Measurements from ENCODE around the gene RAB3GAP2.

The RAB3GAP2 gene

DNA sequence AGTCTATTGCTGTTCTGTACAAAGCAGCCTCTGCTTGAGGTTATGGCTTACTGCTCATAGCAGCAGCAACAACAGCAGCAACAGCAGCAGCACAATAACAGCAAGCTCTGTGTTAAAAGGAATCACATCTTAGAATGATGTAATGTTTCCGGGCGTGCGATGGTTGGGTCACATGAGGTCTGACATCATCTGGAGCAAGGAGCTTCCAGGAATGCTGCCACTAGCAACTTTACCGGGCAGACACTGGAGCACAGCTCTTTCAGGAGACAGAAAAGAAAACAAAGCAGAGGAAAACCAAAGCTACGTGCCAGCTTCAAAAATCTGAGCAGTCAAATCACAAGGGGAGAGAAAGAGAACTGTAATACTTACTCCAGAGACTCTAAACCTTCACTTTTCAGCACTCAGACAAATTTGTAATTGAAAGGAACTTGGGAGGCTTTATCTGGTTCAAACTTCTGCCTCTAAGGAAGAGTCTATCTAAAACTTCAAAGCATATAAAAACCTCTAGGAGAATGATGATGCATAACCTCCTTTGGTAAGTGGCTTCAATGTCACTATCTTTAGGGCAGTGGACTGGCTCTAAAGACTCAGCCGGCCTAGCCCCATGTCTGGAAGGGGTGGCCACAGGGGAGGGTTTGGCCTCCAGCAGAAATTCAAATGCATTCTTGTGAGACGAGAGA is 28.3 kb upstream of the RAB3GAP2 start:
- H3K36me3 Mint-ChIP-seq (ENCODE audit: low read depth): no peaks in the 10 kb centered on the region
- H3K27ac Mint-ChIP-seq: no peak overlapping the region
- no peaks in the 10 kb centered on the region for H3K9me3 Mint-ChIP-seq
- no peak for ATAC-seq
- no peaks in the 10 kb centered on the region for H3K4me1 Mint-ChIP-seq
- H3K4me3 Mint-ChIP-seq: no peak overlapping the region
- no peak for DNase-seq
- H3K27me3 Mint-ChIP-seq: peaks cover 17% of the 10 kb centered on the region

DNA sequence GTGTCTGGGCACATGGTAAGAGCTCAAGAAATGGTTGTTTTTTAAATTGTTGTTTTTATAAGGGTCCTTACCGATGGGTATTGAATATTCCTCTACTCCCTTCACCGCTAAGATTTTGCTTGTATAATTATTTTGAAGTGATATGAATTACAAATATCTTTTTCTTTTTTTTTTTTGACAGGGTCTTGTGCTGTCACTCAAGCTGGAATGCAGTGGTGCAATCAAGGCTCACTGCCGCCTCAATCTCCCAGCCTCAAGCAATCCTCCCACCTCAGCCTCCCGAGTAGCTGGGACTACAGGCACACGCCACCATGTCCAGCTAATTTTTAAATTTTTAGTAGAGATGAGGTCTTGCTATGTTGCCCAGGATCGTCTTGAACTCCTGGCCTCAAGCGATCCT is 27.1 kb upstream of the RAB3GAP2 start:
- no peaks in the 10 kb centered on the region for H3K36me3 Mint-ChIP-seq (ENCODE audit: low read depth)
- no peak overlapping the region for H3K4me3 Mint-ChIP-seq
- peaks cover 15% of the 10 kb centered on the region for H3K27me3 Mint-ChIP-seq
- no peaks in the 10 kb centered on the region for H3K9me3 Mint-ChIP-seq
- ATAC-seq: no peak
- no peaks in the 10 kb centered on the region for H3K4me1 Mint-ChIP-seq
- DNase-seq: no peak
- no peak overlapping the region for H3K27ac Mint-ChIP-seq

DNA sequence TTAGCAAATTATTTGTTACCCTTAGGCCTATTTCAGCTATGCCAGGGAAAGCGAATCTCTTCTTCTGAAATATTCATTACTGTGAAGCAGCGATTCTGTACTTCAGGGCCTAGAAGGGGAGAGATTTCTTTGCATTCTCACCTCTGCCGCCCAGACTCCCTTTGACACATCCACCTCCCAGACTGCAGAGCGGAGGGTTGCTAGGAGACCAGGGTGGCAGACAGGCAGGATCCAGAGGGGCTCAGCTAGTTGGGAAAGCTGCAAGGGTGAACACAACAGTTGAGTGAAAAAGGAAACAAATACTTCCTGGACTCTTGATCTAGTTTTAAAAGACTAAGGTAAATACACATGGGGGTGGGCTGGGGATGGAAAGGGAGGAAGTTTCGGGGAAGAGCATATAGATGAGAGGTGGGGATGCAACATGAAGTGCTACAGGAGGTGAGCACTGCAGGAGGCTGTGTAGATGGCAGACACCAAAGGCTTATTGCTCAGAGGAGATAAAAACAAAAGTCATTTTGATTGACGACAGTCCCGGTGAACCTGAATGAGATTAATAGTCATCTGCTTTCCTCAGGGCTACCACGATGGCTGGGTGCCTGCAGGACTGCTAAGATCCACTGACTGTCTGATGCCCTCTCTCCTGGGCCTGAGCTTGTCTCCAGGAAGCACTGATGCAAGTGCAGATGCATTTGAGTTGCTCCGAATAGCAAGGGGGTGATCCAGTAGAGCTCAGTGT is 26.4 kb upstream of the RAB3GAP2 start:
- DNase-seq (no peak), ATAC-seq (no peak)
- Mint-ChIP-seq H3K36me3 (ENCODE audit: low read depth) (no peaks in the 10 kb centered on the region), H3K4me1 (no peaks in the 10 kb centered on the region), H3K9me3 (no peaks in the 10 kb centered on the region), H3K27ac (no peak overlapping the region), H3K27me3 (peaks cover 13% of the 10 kb centered on the region), H3K4me3 (no peak overlapping the region)

DNA sequence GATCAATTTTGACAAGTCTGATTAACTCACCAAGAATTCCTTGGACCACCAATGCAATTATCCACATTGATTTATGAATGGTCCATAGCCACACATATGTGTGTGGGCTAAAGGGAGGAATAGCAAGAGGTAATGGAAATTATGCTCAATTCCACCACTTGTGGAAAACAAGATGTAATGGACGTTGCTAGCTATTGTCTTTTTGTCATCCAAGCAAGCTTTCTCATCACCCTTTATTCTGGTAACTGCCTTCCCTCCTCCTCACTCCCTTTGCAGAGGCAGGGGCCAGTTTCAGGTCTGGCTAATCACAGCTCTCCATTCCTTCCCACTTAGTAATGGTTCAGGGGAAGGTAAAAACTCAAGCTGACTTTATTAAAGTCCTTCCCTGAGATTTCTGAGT is 24.7 kb upstream of the RAB3GAP2 start:
- Mint-ChIP-seq H3K36me3 (ENCODE audit: low read depth) (no peaks in the 10 kb centered on the region), H3K4me3 (no peak overlapping the region), H3K9me3 (no peaks in the 10 kb centered on the region), H3K4me1 (no peaks in the 10 kb centered on the region), H3K27ac (no peak overlapping the region), H3K27me3 (peaks cover 17% of the 10 kb centered on the region)
- ATAC-seq: no peak
- DNase-seq: no peak

DNA sequence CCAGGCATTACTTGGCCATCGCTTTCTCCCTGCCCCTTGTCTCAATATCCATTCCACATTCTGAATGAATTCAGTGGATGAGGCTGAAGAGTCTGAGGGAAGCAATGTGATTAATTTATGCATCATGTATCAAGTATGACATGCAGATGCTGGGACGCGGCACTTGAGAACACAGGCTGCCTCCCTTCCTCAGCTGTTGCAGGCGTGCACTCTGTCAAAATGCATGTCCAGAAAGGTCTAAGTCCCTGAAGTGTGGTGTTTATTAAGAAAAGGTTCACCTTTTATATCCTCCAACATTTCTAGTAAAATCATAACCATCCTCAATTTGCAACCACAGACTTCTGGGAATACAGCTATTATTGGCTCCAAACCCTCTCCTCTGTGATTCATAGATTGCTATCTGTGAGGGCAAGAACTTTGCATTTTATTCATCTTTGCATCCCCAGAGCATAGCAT is 22.6 kb upstream of the RAB3GAP2 start:
- H3K36me3 Mint-ChIP-seq (ENCODE audit: low read depth): no peaks in the 10 kb centered on the region
- peaks cover 19% of the 10 kb centered on the region for H3K27me3 Mint-ChIP-seq
- no peaks in the 10 kb centered on the region for H3K4me1 Mint-ChIP-seq
- DNase-seq (no peak), ATAC-seq (no peak)
- H3K9me3 Mint-ChIP-seq: no peaks in the 10 kb centered on the region
- no peak overlapping the region for H3K27ac Mint-ChIP-seq
- H3K4me3 Mint-ChIP-seq: no peak overlapping the region

DNA sequence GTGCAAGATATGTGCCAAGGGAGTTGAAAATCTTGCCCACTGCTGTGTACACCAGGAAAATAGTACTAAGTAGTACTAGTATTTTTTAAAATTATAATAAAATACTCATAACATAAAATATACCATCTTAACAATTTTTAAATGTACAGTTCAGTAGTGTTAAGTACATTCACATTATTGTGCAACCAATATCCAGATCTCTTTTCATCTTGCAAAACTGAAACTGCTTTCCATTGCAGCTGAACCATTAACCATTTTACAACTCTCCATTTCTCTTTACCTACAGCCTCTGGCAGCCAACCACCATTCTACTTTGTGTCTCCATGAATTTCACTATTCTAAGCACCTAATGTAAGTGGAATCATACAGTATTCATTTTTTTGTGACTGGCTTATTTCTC is 19.3 kb upstream of the RAB3GAP2 start:
- H3K27me3 Mint-ChIP-seq: peaks cover 20% of the 10 kb centered on the region
- H3K36me3 Mint-ChIP-seq (ENCODE audit: low read depth): no peaks in the 10 kb centered on the region
- ATAC-seq (no peak), DNase-seq (no peak)
- no peaks in the 10 kb centered on the region for H3K9me3 Mint-ChIP-seq
- H3K4me1 Mint-ChIP-seq: no peaks in the 10 kb centered on the region
- H3K27ac Mint-ChIP-seq: no peak overlapping the region
- H3K4me3 Mint-ChIP-seq: no peak overlapping the region

DNA sequence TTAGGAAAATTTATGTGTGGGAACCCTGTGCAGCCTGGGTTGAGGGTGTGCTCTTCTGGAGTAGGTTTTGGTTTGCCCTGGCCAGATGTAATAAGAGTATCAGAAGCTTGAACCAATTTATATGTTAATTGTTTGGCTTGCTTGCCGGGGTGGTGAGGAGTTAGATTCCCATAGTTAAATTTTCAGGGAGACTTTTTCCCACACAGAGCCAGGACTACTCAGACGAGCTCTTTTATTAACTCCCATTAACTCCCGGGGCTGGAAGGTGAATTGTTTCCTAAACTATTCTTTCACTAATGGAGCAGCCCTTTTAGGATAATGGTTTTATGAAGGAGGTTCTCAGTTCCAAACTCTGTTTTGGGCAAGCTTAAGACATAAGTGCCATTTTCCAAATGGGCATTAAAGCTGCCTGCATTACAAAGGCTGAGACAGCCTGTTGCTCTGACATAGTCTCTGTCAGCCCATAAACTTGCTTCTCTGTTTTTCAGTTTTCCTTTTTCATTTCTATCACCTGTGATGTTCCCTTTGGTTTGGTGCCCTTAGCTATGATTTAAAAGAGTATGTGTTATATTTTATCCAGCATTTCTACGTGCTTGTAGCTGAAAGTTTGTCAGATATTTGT is 18.0 kb upstream of the RAB3GAP2 start:
- Mint-ChIP-seq H3K27ac (no peak overlapping the region), H3K27me3 (peaks cover 16% of the 10 kb centered on the region), H3K9me3 (no peaks in the 10 kb centered on the region), H3K36me3 (ENCODE audit: low read depth) (no peaks in the 10 kb centered on the region), H3K4me1 (no peaks in the 10 kb centered on the region), H3K4me3 (no peak overlapping the region)
- ATAC-seq (no peak), DNase-seq (no peak)

DNA sequence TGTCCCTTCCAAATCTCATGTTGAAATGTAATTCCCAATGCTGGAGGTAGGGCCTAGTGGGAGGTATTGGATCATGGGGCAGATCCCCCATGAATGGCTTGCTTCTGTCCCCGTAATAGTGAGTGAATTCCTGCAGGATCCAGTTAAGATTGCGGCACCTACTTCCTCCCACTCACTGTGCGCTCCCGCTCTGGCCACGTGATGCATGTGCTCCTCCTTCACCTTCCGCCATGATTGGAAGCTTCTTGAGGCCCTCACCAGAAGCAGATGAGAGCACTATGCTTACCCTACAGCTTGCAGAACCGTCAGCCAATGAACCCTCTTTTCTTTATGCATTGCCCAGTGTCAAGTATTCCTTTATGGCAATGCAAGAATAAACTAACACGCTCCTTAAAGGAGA is 14.9 kb upstream of the RAB3GAP2 start:
- no peaks in the 10 kb centered on the region for H3K36me3 Mint-ChIP-seq (ENCODE audit: low read depth)
- H3K9me3 Mint-ChIP-seq: no peaks in the 10 kb centered on the region
- no peak overlapping the region for H3K4me3 Mint-ChIP-seq
- H3K4me1 Mint-ChIP-seq: no peaks in the 10 kb centered on the region
- DNase-seq (no peak), ATAC-seq (no peak)
- H3K27ac Mint-ChIP-seq: no peak overlapping the region
- H3K27me3 Mint-ChIP-seq: peaks cover 6% of the 10 kb centered on the region

DNA sequence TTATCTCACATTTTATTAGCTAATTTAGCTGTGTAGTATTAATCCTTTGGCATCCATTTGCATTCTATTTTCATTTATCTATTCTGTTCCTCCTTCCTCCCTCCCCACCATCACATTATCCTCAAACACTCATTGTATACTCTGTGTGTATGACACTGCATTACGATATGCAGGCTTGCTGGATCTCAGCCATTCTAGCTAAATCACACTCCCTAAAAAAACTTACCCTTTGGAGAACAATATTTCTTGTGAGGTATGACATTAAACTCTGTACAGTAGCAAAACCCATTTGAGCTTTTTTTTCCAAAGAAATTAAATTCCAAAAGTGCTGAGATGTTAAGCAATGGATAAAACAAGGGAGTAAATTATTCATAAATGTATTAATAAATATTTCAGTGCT is 11.4 kb upstream of the RAB3GAP2 start:
- Mint-ChIP-seq H3K27me3 (no peaks in the 10 kb centered on the region), H3K27ac (no peak overlapping the region), H3K9me3 (no peaks in the 10 kb centered on the region), H3K36me3 (ENCODE audit: low read depth) (no peaks in the 10 kb centered on the region), H3K4me1 (no peaks in the 10 kb centered on the region), H3K4me3 (no peak overlapping the region)
- ATAC-seq: no peak
- DNase-seq: no peak

DNA sequence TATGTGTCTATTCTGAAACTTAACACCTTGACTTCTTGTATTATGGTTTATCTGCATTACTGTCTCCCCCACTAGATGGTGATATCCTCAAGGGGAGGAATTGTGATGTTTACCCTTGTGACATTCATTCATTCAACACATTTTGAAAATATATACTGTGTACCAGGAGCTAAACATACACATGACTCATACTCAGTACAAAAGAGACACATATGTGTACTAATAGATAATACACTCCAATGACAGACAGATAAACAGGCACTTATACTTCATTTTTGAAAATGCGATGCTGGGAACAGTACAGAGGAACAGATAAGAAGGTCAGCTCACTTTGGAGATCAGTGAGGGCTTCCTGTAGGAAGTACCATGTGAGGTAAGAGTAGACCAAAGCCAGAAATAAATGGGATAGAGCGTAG is 8.9 kb upstream of the RAB3GAP2 start:
- Mint-ChIP-seq H3K27ac (no peak overlapping the region), H3K36me3 (ENCODE audit: low read depth) (no peaks in the 10 kb centered on the region), H3K4me3 (no peak overlapping the region), H3K4me1 (no peaks in the 10 kb centered on the region), H3K27me3 (peaks cover 6% of the 10 kb centered on the region), H3K9me3 (no peaks in the 10 kb centered on the region)
- no peak for DNase-seq
- ATAC-seq: no peak

DNA sequence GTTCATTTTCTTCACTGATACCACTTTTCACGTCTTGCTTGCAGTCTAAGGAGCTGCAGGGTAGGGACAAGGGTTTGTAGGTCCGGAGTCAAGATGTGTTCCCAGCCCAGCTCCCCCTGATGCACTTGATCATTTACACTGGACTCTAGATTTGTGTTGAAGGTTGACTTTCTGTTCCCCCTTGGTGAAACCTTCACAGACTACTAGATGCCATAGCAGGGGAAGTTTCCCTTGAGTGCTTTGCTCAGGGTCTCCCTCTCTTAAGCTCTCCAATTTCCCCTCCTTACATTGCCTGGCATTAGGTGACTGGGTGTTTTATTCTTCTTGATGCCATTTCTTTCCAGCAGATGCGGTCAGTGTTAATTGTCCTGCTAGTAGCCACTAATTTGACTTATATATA is 8.0 kb upstream of the RAB3GAP2 start:
- no peak overlapping the region for H3K27ac Mint-ChIP-seq
- no peak for ATAC-seq
- no peaks in the 10 kb centered on the region for H3K4me1 Mint-ChIP-seq
- DNase-seq: no peak
- no peak overlapping the region for H3K4me3 Mint-ChIP-seq
- no peaks in the 10 kb centered on the region for H3K9me3 Mint-ChIP-seq
- H3K27me3 Mint-ChIP-seq: peaks cover 12% of the 10 kb centered on the region
- H3K36me3 Mint-ChIP-seq (ENCODE audit: low read depth): no peaks in the 10 kb centered on the region

DNA sequence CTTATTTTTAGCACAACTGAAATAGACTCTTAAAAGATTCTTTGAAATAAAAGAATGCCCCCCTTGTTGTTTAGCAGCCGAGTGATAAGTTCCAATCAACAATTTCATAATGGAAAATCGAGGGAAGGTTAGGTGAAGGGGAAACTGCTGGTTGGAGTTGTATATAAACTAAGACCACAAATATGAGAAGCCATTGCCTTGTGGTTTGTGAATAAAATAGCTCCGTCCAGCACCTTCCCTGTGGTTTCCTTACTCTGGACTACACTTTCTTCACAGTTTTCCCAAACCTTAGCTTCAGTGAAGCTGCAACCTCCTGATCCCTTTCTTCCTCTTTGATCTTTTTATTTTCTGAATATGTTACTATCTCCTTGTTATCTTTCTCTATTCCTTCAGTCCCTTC is 6.7 kb upstream of the RAB3GAP2 start:
- peaks cover 4% of the 10 kb centered on the region for H3K4me1 Mint-ChIP-seq
- no peak for DNase-seq
- no peak overlapping the region for H3K4me3 Mint-ChIP-seq
- H3K36me3 Mint-ChIP-seq (ENCODE audit: low read depth): no peaks in the 10 kb centered on the region
- H3K27me3 Mint-ChIP-seq: peaks cover 13% of the 10 kb centered on the region
- H3K27ac Mint-ChIP-seq: no peak overlapping the region
- ATAC-seq: no peak
- no peaks in the 10 kb centered on the region for H3K9me3 Mint-ChIP-seq

DNA sequence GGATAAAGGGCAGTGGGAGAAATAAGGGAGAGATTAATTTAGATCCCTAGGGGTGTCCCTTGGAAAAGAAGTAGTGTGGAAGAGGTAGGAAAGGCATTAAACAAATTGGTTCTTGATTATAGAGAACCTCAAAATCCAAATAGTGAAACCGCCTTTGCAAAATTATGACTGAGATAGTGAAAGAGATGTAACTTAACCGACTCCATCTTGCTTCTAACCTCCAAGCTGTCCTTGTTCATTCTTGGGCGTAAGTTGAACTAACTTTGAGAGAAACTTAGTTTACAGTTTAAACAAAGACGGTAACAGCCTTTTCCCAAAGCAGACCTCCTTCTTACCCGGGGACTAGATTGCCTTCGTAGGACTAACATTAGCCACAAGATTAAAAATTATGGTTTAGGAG is 3.2 kb upstream of the RAB3GAP2 start:
- H3K4me1 Mint-ChIP-seq: peaks cover 10% of the 10 kb centered on the region
- H3K27me3 Mint-ChIP-seq: peaks cover 13% of the 10 kb centered on the region
- no peaks in the 10 kb centered on the region for H3K9me3 Mint-ChIP-seq
- H3K4me3 Mint-ChIP-seq: no peak overlapping the region
- DNase-seq: no peak
- no peak overlapping the region for H3K27ac Mint-ChIP-seq
- no peaks in the 10 kb centered on the region for H3K36me3 Mint-ChIP-seq (ENCODE audit: low read depth)
- ATAC-seq: no peak

DNA sequence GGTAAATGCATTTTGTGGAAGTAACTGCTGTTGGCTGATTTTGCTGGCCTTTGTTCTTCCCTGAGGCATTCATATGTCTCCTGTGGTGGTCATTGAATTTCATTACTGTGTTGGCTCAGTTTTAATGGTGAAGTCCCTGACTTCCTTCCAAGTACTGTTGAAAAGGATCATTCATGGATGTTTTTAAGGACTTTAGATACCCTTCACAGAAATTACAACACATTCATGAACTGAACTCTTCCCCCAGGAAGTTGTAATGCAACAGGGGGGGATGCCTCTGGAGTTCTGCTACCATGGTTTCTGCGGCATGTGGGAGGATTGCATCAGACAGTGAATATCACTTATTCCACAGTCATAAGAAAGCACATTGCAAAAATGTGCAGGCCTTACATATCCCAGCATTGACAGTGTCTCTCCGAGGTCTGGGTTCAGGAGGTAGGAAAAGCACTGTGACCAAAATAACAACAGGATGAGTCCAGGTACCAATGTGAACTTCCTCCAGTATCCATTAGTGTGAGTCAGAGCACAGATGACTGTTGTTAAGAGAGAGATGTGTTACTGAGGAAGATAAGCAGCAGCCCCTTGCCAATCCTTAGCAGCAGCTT is 2.1 kb upstream of the RAB3GAP2 start:
- DNase-seq (no peak), ATAC-seq (no peak)
- H3K9me3 Mint-ChIP-seq: no peaks in the 10 kb centered on the region
- peaks cover 10% of the 10 kb centered on the region for H3K4me1 Mint-ChIP-seq
- no peaks in the 10 kb centered on the region for H3K36me3 Mint-ChIP-seq (ENCODE audit: low read depth)
- H3K27ac Mint-ChIP-seq: peak overlapping the region; percentile 31
- no peak overlapping the region for H3K4me3 Mint-ChIP-seq
- H3K27me3 Mint-ChIP-seq: peaks cover 13% of the 10 kb centered on the region

DNA sequence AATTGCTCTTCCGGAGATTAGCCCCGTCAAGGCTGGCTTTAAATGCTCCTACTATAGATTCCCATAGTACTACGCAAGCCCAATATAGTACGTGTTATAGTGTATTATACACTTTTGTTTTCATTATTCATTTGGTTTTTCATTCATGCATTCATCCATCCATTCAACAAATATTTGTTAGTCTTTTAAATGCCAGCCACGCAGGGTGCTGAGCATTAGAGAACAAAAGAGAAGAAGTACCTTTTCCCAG is 513 bp upstream of the RAB3GAP2 start:
- H3K27me3 Mint-ChIP-seq: peaks cover 11% of the 10 kb centered on the region
- peaks cover 13% of the 10 kb centered on the region for H3K4me1 Mint-ChIP-seq
- peaks cover 12% of the 10 kb centered on the region for H3K36me3 Mint-ChIP-seq (ENCODE audit: low read depth)
- H3K4me3 Mint-ChIP-seq: no peak overlapping the region
- DNase-seq (no peak), ATAC-seq (no peak)
- H3K27ac Mint-ChIP-seq: no peak overlapping the region
- H3K9me3 Mint-ChIP-seq: no peaks in the 10 kb centered on the region

All from activated naive CD8-positive, alpha-beta T cell treated with anti-CD3 and anti-CD28 coated beads, Interleukin-2, amount 50 U/mL, for 24 hours (primary cell).